GM18517 (cell line): Measurements from ENCODE around the gene CAPN7.

Experiments used
- ATAC-seq: cut with Tn5 transposase; IDR thresholded peaks from one replicate; pipeline ENCODE4 v1.9.1; 2021; ENCODE audit warnings: mild to moderate bottlenecking, moderate library complexity; ENCODE audit not compliant: unreplicated experiment

Gene CAPN7

DNA sequence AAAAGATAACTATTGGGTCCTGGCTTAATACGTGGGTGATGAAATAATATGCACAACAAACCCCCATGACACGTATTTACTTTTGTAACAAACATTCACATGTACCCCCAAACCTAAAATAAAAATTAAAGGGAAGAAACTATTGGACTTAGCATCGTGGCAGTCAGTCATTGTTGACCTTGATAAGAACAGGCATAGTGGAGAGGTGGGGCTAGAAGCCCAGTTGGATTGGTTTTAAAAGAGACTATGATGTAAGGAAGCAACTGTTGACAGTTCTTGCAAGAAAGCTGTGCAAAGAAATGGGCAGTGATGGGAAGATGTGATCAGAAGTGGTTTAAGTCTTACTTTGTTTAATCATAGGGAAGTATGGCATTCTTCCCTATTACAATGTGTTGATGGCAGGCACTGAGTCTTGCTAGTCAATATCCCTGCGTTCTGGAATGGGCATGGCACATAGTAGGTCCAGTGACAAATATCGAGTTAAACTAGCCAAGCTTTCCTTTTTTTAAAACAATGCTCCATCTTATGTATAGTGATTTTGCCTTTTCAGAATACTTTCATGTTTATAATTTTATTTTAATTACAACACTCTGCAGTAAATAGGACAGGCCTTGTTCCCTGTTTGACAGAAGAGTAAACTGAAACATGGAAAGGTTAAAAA is 37.9 kb downstream of the CAPN7 start:
- no peak for ATAC-seq

DNA sequence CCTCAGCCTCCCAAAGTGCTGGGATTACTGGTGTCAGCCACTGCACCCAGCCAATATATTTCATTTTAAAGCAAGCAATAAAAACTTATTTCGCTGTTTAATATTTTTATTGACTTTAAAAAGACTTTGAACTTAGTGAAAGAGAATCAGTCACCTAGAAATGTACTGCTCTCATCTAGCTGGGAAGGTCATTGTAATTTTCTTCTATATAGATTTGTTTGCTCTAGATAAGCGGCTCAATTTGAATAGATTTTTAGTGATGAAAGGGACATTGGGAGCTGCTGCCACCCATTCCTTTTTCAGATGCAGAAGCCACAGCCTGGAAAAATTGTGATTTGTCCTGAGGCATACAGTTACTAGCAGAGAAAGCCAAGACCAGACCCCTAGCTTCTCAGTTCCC is 40.1 kb downstream of the CAPN7 start:
- ATAC-seq: no peak

DNA sequence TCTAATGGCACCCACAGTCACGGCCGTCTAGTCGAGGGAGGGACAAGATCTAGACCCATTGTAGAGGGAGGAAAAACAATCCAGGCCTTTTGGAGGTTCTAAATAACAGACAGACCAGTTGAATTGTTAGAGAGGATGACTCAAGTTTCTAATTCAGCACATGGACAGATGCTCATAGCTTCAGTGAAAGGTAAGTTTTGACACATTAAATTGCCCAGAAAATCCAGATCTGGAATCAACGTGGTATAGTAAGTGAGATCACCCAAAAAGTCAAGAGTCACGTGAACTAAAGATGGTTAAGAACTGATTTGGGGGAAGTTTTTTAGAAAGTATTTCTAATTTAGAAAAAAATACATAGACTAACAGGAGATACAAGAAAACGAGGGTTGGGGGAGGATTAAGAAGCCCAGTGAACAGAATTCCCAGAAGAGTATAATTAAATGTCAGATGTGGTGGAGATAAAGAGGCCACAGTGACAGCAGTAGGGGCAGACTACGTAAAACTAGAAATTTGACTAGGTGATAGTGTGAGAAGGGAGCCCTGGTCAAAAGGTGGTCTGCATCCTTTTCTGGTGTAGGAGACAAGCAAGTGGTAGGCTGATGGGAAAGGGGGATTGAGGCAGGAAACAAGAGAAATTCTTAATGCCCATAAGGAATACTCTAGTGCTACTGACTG is 47.1 kb downstream of the CAPN7 start:
- no peak for ATAC-seq

DNA sequence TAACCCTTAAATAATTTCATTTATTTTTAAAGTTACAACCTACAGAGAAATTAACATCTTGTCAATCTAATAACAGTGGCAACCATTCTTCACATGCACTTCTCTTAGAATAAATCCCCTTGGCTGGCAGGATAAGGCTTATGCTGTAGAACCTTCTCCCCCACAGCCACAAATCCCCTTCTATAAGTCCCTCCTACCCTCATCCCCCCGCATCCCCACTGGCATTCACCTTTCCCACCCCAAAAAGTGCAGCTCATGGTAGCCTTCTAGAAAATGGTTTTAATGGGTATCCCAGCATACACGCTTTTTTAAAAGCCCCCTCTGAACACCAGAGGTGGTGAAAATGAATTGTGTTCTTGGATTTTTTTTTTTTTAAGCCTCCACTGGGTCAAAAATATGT is 49.2 kb downstream of the CAPN7 start:
- no peak for ATAC-seq

DNA sequence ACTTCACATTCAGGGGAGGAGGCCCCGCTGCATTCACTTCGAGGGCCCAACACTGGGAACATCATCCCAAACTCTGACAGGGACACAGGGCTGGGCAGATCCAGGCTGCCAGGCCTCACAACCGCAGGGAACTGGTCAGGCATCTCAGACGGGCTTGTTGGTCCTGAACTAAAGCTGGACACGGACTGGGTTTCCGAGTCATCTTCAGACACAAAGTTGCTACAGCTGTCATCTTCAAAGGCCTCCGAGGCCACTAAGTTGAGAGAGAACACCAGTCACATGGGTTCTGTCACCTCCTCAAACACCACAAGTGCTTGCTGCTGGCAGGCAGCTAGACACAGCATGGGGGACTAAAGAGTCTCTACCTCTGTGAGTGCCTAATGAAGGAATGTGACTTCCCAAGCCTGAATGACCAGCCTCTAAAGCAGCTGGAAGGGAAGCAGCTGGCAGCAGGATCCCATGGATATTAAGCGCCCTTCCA is 50.9 kb downstream of the CAPN7 start:
- no peak for ATAC-seq

DNA sequence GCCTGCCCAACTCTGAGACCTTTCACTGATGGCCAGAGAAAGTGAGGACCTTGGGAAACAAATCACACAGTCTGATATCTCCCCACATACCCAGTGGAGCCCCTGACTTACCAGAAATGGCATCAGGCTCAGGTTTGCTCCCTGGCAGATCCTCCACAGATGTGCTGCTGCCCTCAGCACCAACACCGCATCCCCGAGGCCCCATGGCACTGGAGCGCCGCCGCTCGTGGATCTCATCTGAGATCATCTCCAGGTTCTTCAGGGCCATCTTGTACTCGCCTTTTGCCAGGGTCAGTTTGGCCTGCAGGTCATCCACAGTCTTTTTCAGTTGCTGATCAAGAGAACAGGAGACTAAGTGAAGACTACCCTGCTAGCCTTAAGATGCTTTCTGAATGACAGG is 52.7 kb downstream of the CAPN7 start:
- no peak for ATAC-seq

DNA sequence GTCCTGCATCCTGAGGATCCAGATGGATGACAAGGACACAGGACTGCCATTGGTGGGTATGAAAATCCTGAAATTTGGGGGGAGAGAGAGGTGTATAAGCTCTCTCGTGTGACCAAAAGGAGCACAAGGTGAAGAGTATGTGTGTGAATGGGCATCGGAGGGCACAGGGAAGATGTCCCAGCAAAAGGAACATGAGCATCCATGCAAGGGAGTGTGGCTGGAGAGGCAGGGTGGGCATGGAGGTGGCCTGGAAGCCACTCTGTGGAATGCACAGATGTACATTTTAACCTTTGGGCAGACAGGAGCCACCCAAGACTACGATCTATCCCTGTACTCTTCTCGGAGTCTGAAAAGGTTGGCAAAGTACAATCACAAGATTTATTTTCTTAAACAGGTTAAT is 54.5 kb downstream of the CAPN7 start:
- ATAC-seq: no peak

DNA sequence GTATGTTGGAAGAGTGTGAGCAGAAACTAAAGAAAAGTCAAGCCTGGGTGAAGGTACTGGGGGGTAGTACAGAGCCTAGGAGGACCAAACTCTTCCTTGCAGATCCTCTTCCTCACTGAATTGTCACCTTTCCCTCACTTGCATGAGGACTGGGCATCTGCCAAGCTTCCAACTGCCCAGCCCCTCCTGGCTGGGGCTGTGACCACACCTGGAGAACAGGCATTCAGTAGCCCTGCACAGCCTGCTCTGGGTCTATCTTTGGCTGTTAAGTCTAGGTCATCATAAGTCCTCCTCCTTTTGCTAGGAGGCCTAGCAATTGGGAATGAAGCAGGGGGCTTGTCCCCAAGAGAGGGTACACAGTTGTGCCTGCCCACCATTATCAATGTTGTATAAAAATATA is 55.2 kb downstream of the CAPN7 start:
- ATAC-seq: no peak

DNA sequence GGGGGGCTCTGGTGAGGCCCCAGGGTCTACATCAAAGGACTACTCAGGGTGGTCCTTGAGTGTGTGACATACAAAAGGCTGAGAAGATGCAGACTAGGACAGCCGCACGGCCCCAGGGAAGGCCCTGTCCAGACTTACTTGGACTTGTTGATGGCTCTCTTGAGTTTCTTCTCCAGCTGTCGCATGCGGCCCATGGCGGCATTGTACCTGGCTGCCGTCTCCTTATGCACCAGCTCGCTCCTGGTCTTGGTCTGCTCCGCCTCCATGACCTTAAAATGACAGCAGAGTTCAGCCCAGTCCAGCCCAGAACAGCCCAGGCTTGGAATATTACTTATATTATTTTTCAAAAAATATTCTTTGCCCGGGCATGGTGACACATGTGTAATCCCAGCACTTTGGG is 56.0 kb downstream of the CAPN7 start:
- ATAC-seq: no peak

DNA sequence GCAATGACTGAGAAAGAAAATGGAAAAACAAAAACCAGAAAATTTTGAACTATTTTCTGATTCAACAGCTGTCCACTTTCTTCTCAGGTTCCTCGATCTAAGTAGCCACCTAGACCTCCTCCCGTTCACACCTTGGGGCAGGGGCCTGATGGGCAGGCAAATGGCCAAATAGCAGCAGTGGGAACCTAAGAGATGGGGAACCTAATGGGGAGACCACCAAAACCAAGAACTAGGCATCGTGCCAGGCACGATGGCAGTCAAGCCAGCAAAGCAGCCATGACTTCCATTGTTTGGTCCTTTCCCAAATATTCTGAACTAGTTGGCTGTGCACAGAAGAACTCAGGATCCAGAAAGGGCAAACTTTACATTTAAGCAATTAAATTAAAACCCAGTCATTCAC is 57.1 kb downstream of the CAPN7 start:
- no peak for ATAC-seq

DNA sequence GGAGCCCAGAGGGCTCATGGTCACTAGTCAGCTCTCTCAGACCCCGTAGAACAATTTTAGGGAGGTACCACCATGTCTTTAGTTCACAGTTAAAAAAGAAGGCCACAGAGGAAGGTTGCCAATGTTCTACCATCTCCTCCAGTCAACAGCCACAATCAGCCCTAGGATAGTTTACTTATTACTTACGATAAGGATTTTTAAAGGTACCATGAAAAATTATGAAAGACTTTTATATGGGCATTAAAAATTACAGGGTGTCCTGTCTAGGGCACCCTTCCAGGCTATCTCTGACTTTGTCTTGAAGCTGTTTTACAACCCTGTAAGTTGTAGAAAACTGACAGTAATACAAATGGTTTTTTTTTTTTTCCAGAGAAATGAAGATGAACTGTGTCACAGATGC is 57.9 kb downstream of the CAPN7 start:
- ATAC-seq: no peak

DNA sequence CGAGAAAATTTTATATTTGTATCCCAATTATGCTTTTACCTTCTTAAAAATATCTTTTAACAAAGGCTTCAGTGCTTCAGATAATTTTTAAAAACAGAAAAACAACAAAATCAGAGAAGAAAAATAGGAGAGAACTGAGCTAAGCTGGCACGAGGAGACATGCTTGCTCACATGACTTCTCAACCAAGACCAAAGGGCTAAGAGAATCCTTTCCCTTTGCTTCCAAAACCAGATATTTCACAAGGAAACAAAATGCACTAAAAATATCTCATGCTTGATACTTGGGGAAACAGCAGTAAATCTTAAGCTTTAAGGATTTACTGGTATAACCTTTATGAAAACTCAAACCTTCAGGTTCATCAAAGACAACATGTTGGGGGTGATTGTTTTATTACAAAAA is 58.4 kb downstream of the CAPN7 start:
- no peak for ATAC-seq

DNA sequence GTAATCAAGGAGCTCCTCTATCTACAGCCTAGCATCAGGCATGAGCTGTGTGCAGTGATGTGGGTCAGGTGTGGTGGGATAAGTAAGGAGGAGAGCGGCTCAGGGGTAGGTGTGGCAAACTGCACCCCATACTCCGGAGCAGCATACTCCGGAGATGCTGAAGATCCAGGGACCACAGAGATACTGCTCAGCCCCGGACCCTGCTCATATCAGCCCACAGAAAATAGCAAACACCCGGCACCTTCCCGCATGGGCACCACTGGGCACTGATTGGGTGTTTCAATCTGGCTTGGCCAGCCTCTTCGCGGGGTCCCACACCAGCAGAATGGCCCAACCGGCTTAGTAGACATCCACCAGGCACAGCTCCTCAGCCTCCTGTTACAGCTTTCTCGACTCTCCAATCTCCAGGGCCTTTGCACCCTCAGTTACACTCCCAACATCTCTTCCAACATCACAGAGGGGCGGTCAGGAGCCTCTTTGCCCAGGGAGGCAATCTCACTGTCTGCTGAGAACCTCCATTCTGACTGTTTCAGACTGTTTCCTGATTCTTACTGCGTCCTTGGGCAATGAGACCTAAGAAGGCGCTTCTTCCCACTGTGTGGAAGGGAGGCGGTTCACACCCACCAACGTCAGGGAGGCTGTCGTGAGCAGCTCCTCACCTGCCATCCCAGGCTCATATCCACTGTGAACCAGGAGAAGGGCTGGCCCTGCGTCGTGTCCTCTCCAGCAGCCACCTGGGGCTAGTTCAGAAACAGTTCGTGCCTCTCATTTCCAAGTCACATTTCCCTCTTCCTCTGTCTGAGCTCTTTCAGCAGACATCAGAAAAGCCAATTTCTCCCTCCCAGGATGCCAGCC is 59.8 kb downstream of the CAPN7 start:
- ATAC-seq: no peak

DNA sequence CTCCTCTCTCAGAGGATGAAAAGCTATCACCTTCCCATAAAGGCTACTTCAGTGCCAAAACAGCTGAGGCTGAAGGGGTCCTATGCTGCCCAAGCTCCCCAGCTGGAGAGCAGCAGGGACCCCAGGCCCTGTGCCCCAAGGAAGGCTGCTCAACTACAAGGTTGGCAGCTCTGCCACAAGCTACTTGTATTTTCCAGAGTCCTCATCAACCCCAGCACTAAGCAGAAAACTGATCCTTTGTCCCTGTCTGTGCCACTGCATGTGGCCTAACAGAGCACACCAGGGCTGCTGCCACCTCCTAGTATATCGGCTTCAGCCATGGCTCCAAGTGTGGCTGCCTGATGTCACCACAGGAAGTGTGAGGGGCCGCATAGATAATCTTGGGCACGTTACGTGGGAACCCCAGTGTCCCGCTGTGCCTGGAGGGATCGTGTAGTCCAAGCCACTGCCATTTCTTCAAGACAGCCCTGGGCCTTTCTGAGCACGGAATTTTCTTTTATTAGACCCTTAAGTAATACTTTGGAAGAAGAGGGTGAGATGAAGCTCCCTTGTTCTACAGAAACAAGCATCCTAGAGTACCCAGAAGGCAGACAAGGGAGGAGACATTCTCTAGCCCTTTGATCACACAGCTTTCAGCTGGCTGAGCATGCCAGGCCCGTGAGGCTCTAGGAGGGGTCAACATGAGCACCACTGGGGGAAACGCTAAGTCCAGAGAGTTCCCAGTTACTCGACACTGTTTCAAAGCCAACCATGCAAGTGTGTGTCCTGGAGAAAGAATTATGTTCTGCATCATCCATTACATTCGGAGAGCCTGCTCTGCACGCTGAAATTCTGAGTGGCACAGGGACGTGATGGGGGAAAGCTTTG is 60.7 kb downstream of the CAPN7 start:
- ATAC-seq: no peak

DNA sequence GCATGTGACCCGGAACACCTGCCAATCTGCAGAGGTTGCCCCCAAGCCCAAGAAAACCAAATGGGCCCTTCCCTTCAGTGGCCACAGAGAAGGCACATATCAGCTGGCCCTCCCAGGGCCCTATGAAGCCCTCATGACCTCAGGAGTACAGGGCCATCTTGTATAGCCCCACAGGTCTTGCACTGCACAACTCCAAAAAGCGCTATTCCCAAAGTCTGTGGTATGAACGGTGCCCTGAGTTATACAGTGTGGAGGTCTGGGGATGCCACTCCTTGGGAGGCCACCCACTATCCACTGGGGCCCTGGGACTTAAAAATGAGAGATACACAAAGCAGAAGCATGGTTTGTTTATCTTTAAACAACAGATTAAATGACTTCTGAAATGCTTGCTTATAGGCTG is 61.5 kb downstream of the CAPN7 start:
- ATAC-seq: no peak

DNA sequence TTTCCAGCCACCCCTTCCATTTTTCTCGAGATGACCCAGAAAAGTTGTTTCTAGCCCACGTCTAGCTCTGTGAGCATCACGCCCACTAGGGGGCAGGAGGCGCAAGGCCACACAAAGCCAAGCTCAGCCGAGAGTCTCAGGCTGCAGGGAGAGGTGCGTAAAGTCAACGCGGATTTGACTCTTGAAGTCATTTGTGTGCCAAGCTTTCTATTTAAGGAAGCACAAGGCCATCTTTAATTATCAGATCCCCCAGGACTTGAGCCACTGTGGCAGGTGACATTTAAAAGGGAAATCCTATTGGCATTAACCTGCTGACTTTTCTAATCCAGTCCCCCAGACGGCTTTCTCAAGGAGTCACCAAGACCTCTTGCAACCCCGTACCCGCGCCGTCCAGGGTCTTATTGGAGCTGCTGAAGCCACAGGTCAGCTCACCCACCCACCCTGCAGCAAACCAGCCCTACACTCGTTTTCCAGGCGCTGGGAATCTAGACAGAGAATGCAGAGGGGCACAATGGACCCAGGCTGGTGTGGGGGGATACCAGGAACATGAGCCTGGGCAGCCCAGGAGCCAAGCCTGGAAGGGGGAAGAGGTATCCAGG is 62.1 kb downstream of the CAPN7 start:
- no peak for ATAC-seq

DNA sequence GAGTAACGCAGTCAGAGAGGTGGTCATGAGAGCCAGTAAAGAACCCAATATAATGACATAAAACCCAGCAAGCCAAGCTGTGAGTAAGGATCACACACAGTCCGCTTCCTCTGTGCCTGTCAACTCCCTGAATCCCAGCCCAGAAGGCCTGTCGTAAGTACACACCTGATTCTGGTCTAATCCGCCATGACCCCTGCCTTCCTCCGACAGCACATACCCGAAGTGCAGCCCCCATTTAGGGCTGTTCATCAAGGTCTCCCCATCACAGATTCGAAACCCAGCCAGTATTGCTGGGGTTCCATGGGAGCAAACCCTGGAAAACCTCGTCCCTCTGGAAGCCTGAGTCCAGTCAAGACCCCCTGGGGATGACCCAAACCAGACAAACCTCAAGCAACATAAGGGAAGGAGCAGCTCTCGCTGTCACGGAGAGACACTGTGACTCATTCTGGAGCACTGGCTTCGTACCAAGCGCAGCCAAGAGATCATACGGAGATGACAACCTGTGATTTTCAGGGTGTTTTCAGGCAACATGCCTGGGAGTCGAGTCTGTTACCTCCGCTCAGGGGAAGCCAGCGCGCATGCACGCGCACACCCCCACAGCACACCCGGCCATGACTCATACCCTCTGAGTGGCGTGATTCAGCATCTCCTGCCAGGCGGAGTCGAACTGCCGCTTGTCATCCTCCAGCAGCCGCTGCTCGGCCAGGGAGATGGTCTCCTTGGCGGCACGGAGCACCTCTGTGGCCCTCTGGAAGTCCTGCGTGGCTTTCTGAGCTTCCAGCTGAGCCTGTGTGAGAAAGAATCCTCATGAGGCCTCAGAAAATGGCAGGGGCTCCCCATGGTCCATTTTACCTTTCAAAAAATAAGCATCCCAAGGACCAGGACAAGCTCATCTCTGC is 63.3 kb downstream of the CAPN7 start:
- no peak for ATAC-seq

DNA sequence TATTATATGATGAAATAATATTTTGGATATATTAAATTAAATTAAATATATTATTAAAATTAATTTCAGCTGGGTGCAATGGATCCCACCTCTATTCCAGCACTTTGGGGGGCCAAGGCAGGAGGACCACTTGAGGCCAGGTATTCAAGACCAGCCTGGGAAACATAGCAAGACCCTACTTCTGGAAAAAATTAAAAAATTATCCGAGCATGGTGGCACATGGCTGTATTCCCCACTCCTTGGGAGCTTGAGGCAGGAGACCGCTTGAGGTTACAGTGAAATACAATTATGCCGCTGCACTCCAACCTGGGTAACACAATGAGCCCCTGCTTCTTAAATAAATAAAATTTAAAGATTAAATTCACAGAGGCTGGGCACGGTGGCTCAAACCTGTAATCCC is 65.0 kb downstream of the CAPN7 start:
- ATAC-seq: no peak

DNA sequence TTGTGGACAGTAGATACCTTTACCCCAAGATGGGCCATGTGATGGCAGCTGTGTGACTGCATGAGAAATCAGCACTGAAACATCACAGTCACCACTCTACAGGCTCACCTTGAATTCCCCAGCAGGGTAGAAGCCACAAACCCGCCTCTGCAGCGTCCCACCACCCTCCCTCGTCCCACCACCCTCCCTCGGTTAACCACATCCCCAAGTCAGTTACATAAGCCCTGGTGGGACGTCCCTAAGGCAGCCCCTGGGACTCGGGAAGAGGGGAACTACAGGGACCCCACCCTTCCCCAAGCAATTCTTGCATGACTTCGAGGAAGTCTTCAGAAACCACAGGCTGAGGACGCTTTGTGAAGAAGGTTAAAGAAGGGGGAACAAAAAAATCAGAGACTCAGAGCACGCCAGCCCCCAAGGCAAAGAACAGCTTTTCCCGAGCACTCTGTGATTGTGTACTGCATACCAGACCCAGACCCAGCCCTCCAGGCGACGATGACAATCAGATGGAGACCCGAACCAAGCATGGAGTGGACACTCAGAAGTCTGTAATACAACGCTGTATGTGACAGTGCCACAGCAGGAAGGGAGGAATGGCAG is 65.8 kb downstream of the CAPN7 start:
- peak; percentile 61 for ATAC-seq
